ENCODE results near the gene SURF2. TPM values are rescaled to one million over a fixed set of nuclear protein-coding genes. Genes with fewer than 3 reads are reported as not detected.

Gene SURF2
- total RNA-seq, 1 donor from 2014 or later, result 34.3 TPM

DNA sequence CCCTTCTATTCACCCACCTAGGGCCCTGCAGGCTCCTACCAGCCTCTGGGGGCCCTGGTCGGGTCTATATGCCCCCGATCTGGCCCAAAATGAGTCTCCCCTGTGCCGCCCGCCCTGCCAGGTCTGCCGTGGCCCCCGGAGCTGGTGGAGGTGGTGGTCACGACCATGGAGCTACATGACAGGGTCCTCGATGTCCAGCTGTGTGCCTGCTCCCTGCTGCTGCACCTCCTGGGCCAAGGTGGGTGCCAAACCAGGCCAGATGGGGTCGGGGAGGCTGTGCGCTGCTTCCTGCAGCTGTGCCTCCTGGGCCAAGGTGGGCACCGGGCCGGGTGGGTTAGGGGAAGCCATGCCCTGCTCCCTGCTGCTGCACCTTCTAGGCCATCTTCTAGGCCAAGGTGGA is 43.9 kb downstream of the SURF2 start:
- Mint-ChIP-seq H3K36me3 (ENCODE audit: low read depth) (no peaks in the 10 kb centered on the region), H3K4me1 (no peaks in the 10 kb centered on the region), H3K27me3 (ENCODE audit: low read depth) (peaks cover 4% of the 10 kb centered on the region), H3K9me3 (no peaks in the 10 kb centered on the region), H3K4me3 (no peak overlapping the region), H3K27ac (ENCODE audit: unreplicated experiment) (no peak overlapping the region)
- TF ChIP-seq CTCF (conservative IDR thresholded peaks at IDR 0.05), result no peak
- no peak for DNase-seq (ENCODE audit: low read depth, low spot score)

- no peak overlapping the region for H3K27ac Mint-ChIP-seq (ENCODE audit: unreplicated experiment)
- H3K27me3 Mint-ChIP-seq (ENCODE audit: low read depth), result peaks cover 2% of the 10 kb centered on the region
- no peaks in the 10 kb centered on the region for H3K9me3 Mint-ChIP-seq
- H3K36me3 Mint-ChIP-seq (ENCODE audit: low read depth), result peaks cover under 1% of the 10 kb centered on the region
- TF ChIP-seq CTCF (conservative IDR thresholded peaks at IDR 0.05), result no peak
- no peaks in the 10 kb centered on the region for H3K4me1 Mint-ChIP-seq
- DNase-seq (ENCODE audit: low read depth, low spot score), result no peak
- H3K4me3 Mint-ChIP-seq, result no peak overlapping the region
These were observed 45.2 kb downstream of the SURF2 start for GRCh38 chr9:133401588-133401987.

GRCh38 chr9:133402689-133403088 is 46.3 kb downstream of the SURF2 start:
- H3K4me3 Mint-ChIP-seq, result no peak overlapping the region
- TF ChIP-seq CTCF (conservative IDR thresholded peaks at IDR 0.05), result no peak
- H3K27ac Mint-ChIP-seq (ENCODE audit: unreplicated experiment), result no peak overlapping the region
- peaks cover 6% of the 10 kb centered on the region for H3K36me3 Mint-ChIP-seq (ENCODE audit: low read depth)
- no peaks in the 10 kb centered on the region for H3K27me3 Mint-ChIP-seq (ENCODE audit: low read depth)
- DNase-seq (ENCODE audit: low read depth, low spot score), result no peak
- H3K9me3 Mint-ChIP-seq, result no peaks in the 10 kb centered on the region
- no peaks in the 10 kb centered on the region for H3K4me1 Mint-ChIP-seq

DNA sequence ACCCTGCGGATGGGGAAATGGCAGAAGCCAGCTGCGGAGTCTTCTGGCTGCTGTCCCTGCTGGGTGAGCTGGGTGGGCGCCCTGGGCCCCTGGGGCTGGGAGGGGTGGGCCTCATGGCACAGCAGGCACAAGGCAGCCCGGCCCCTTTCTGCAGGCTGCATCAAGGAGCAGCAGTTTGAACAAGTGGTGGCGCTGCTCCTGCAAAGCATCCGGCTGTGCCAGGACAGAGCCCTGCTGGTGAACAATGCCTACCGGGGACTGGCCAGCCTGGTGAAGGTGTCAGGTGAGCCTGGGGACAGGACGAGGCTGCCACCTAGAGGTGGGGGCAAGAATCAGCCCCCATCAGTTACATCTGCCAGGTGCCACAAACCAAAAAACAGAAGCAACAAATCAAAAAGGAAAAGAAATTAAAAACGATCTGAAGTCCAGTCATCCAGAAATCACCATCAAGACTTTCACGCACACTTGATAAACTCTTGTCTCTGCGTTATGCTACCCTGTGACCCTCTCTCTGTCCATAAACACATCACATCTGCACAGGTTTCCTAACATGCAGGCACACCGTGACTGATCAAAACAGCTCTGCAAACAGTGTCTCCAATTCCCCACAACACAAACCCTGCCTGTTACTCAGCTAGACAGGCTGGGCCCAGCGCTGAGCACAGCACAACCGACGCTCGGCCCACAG is 47.6 kb downstream of the SURF2 start:
- Mint-ChIP-seq H3K27ac (ENCODE audit: unreplicated experiment) (no peak overlapping the region), H3K36me3 (ENCODE audit: low read depth) (peaks cover 6% of the 10 kb centered on the region), H3K4me3 (no peak overlapping the region), H3K9me3 (no peaks in the 10 kb centered on the region), H3K4me1 (no peaks in the 10 kb centered on the region), H3K27me3 (ENCODE audit: low read depth) (no peaks in the 10 kb centered on the region)
- no peak for DNase-seq (ENCODE audit: low read depth, low spot score)
- TF ChIP-seq CTCF (conservative IDR thresholded peaks at IDR 0.05), result peak; percentile 66

DNA sequence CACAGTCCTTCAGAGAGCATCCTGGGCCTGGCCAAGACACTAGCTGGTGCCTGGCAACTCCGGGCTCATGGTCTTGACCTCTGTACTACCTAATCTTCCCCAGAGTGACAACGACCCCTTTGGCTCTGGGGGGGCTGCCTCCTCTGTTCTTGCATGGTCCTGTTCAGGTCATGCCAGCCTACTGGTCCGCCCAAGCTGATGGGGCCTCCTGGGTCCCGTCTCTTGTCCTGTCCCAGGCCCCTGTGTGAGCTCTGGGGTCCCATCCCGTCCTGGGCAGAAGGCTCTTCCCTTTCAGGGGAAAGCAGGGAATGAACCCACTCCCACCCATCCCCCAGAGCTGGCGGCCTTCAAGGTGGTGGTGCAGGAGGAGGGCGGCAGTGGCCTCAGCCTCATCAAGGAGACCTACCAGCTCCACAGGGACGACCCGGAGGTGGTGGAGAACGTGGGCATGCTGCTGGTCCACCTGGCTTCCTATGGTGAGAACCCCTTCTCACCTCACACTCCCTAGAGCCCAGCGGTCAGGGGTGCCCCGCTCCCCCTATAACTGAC is 48.2 kb downstream of the SURF2 start:
- no peak for DNase-seq (ENCODE audit: low read depth, low spot score)
- Mint-ChIP-seq H3K27me3 (ENCODE audit: low read depth) (no peaks in the 10 kb centered on the region), H3K36me3 (ENCODE audit: low read depth) (peaks cover 6% of the 10 kb centered on the region), H3K9me3 (no peaks in the 10 kb centered on the region), H3K4me3 (no peak overlapping the region), H3K27ac (ENCODE audit: unreplicated experiment) (peak overlapping the region; percentile 67), H3K4me1 (no peaks in the 10 kb centered on the region)
- TF ChIP-seq CTCF (conservative IDR thresholded peaks at IDR 0.05), result no peak

Measured in neural crest cell (in vitro differentiated cells).